Caki2 (cell line): Measurements from ENCODE around the gene BHLHE23. TPM values are rescaled to one million over a fixed set of nuclear protein-coding genes. Genes with fewer than 3 reads are reported as not detected.

Experiments used
- DNase-seq: peaks from one replicate; pipeline ENCODE4 v3.0.0-alpha.2; 2015; ENCODE audit warnings: low read depth
- in situ Hi-C: cut with HindIII; loops from 2 replicates; pipeline ENCODE4 v1.10.0; 2016; ENCODE audit warnings: low sequenced_read_pairs, low pct_unique_long_range_greater_than_20kb, mixed read lengths
- total RNA-seq: library from RNA; depleted of rRNA; stranded (reverse); fragments of >200 nt; shearing (Covaris generic); gene quantifications from 2 replicates; pipeline ENCODE4 v1.2.3, GENCODE V29; 2014; ENCODE audit warnings: low replicate concordance

The BHLHE23 gene
- total RNA-seq, 1 experiment from 2014 or later: not detected

- no peak for DNase-seq
- in situ Hi-C loops: no loop called here
These were observed 21.7 kb upstream of the BHLHE23 start for GRCh38 chr20:63028461-63028921.

GRCh38 chr20:63027922-63028389, 21.2 kb upstream of the BHLHE23 start:
- DNase-seq: no peak
- in situ Hi-C loops: no loop called here

GRCh38 chr20:63027221-63027921, 20.6 kb upstream of the BHLHE23 start:
- in situ Hi-C loops: no loop called here
- DNase-seq: no peak

GRCh38 chr20:63026582-63027165, 19.9 kb upstream of the BHLHE23 start:
- DNase-seq: no peak
- in situ Hi-C loops: no loop called here

GRCh38 chr20:63025534-63026331, 19.0 kb upstream of the BHLHE23 start:
- DNase-seq: no peak
- in situ Hi-C loops: no loop called here

GRCh38 chr20:63024573-63025392, 18.0 kb upstream of the BHLHE23 start:
- in situ Hi-C loops: loop anchor here (25.0 kb wide), 1 partner anchor 162 kb away; the partner anchor contains the start of gene TCFL5
- DNase-seq: no peak

- in situ Hi-C loops: loop anchor here (25.0 kb wide), 1 partner anchor 162 kb away; the partner anchor contains the start of gene TCFL5
- DNase-seq: no peak
These were observed 17.3 kb upstream of the BHLHE23 start for GRCh38 chr20:63023936-63024571.

GRCh38 chr20:63023071-63023935, 16.5 kb upstream of the BHLHE23 start:
- no peak for DNase-seq
- in situ Hi-C loops: loop anchor here (25.0 kb wide), 1 partner anchor 161 kb away; the partner anchor contains the start of gene TCFL5

GRCh38 chr20:63022501-63022900, 15.7 kb upstream of the BHLHE23 start:
- in situ Hi-C loops: loop anchor here (25.0 kb wide), 1 partner anchor 160 kb away; the partner anchor contains the start of gene TCFL5
- DNase-seq: no peak

GRCh38 chr20:63021356-63022321, 14.9 kb upstream of the BHLHE23 start:
- in situ Hi-C loops: loop anchor here (25.0 kb wide), 1 partner anchor 159 kb away; the partner anchor contains the start of gene TCFL5

GRCh38 chr20:63020681-63021080, 13.9 kb upstream of the BHLHE23 start:
- in situ Hi-C loops: loop anchor here (25.0 kb wide), 1 partner anchor 158 kb away; the partner anchor contains the start of gene TCFL5

More at GRCh38 chr20:63021356-63022321, 14.9 kb upstream of the BHLHE23 start:
- no peak for DNase-seq

GRCh38 chr20:63017826-63018411, 11.2 kb upstream of the BHLHE23 start:
- in situ Hi-C loops: loop anchor here (25.0 kb wide), 1 partner anchor 156 kb away; the partner anchor contains the start of gene TCFL5
- DNase-seq: no peak

More at GRCh38 chr20:63020681-63021080, 13.9 kb upstream of the BHLHE23 start:
- DNase-seq: no peak

- in situ Hi-C loops: loop anchor here (25.0 kb wide), 1 partner anchor 155 kb away; the partner anchor contains the start of gene TCFL5
- DNase-seq: no peak
These were observed 10.5 kb upstream of the BHLHE23 start for GRCh38 chr20:63017076-63017825.

GRCh38 chr20:63016514-63017075, 9.8 kb upstream of the BHLHE23 start:
- in situ Hi-C loops: loop anchor here (25.0 kb wide), 1 partner anchor 154 kb away; the partner anchor contains the start of gene TCFL5
- DNase-seq: no peak
